Stimulated activated CD8-positive, alpha-beta memory T cell treated with anti-CD3 and anti-CD28 coated beads, Interleukin-4, amount 100 ng/mL, for 48 hours (primary cell): Measurements from ENCODE around the gene OGDHL.

Experiments used
- DNase-seq: peaks from one replicate; pipeline ENCODE4 v3.0.0-alpha.2; 2020

Gene OGDHL

DNA sequence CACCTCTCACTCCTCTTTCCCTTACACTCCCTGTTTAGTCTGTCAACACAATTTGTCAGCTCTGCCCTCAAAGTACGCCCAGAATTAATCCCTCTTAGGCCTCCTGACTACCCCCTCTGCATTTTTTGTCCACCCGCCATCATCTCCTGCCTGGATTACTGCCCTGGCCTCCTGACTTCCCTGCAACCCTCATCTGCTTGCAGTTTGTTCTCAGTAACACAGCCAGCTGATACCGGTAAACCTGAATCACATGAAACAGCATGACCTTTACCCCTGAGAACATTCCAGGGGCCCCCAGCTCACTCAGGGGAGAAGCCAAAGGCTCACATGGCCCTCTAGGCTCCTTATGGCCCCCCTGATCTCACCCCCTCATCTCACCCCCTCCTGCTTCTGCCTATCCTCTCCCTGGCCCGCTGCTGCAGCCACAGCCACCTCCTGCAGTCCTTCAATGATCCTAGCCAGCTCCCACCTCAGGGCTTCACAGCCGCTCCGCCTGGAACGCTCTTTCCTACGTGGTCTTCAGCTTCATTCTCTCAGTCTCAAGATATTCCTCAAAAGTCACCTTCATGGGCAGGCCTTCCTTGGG is 73.8 kb downstream of the OGDHL start:
- DNase-seq, result no peak

GRCh38 chr10:49686651-49687050 is 75.5 kb downstream of the OGDHL start:
- no peak for DNase-seq
